ENCODE measurements around the gene TTC28. TPM values are rescaled to one million over a fixed set of nuclear protein-coding genes. Genes with fewer than 3 reads are reported as not detected.

The TTC28 gene
- total RNA-seq, 1 donor from 2014 or later, result 65.4 TPM

- Mint-ChIP-seq H3K27ac (ENCODE audit: unreplicated experiment) (no peak overlapping the region), H3K36me3 (ENCODE audit: low read depth) (peaks cover 15% of the 10 kb centered on the region), H3K27me3 (ENCODE audit: low read depth) (no peaks in the 10 kb centered on the region), H3K4me1 (no peaks in the 10 kb centered on the region), H3K4me3 (no peak overlapping the region), H3K9me3 (peaks cover 4% of the 10 kb centered on the region)
- TF ChIP-seq CTCF (conservative IDR thresholded peaks at IDR 0.05), result no peak
- DNase-seq (ENCODE audit: low read depth, low spot score), result no peak
Observed at GRCh38 chr22:28075358-28075981, 604.2 kb downstream of the TTC28 start.

GRCh38 chr22:28074526-28074925 lies 605.1 kb downstream of the TTC28 start:
- Mint-ChIP-seq H3K9me3 (no peaks in the 10 kb centered on the region), H3K27ac (ENCODE audit: unreplicated experiment) (no peak overlapping the region), H3K4me3 (no peak overlapping the region), H3K36me3 (ENCODE audit: low read depth) (peaks cover 16% of the 10 kb centered on the region), H3K27me3 (ENCODE audit: low read depth) (no peaks in the 10 kb centered on the region), H3K4me1 (peaks cover 5% of the 10 kb centered on the region)
- no peak for DNase-seq (ENCODE audit: low read depth, low spot score)
- no peak for TF ChIP-seq CTCF (conservative IDR thresholded peaks at IDR 0.05)

GRCh38 chr22:28072066-28072465 lies 607.6 kb downstream of the TTC28 start:
- TF ChIP-seq CTCF (conservative IDR thresholded peaks at IDR 0.05), result no peak
- Mint-ChIP-seq H3K27ac (ENCODE audit: unreplicated experiment) (no peak overlapping the region), H3K4me1 (peaks cover 6% of the 10 kb centered on the region), H3K27me3 (ENCODE audit: low read depth) (no peaks in the 10 kb centered on the region), H3K36me3 (ENCODE audit: low read depth) (peaks cover 16% of the 10 kb centered on the region), H3K4me3 (no peak overlapping the region), H3K9me3 (no peaks in the 10 kb centered on the region)
- DNase-seq (ENCODE audit: low read depth, low spot score), result no peak

DNA sequence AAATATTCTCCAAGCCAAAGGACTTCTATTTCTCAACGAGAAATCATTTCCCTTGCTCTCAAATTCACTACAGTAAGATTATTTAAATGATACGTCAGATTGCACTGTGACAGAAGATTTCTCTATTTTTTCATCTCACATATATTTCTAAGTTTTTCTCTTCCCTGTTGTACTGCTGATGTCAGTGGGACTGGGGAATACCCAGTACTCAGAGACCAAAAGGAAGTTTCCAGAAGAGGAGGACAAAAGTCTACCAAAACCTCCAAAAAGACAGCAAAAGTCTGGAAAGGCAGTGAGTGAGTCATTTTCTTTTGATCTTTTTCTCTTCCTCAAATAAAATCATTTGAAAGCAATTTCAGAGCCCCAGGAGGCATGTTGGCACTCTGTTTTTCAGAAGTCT lies 610.8 kb downstream of the TTC28 start:
- no peaks in the 10 kb centered on the region for H3K27me3 Mint-ChIP-seq (ENCODE audit: low read depth)
- no peak overlapping the region for H3K27ac Mint-ChIP-seq (ENCODE audit: unreplicated experiment)
- H3K4me3 Mint-ChIP-seq, result no peak overlapping the region
- peaks cover 23% of the 10 kb centered on the region for H3K36me3 Mint-ChIP-seq (ENCODE audit: low read depth)
- no peak for TF ChIP-seq CTCF (conservative IDR thresholded peaks at IDR 0.05)
- DNase-seq (ENCODE audit: low read depth, low spot score), result no peak
- peaks cover 6% of the 10 kb centered on the region for H3K4me1 Mint-ChIP-seq
- no peaks in the 10 kb centered on the region for H3K9me3 Mint-ChIP-seq

GRCh38 chr22:28064920-28065319 lies 614.7 kb downstream of the TTC28 start:
- Mint-ChIP-seq H3K36me3 (ENCODE audit: low read depth) (peaks cover 34% of the 10 kb centered on the region), H3K4me3 (no peak overlapping the region), H3K9me3 (peaks cover 4% of the 10 kb centered on the region), H3K4me1 (peaks cover 5% of the 10 kb centered on the region), H3K27me3 (ENCODE audit: low read depth) (no peaks in the 10 kb centered on the region), H3K27ac (ENCODE audit: unreplicated experiment) (no peak overlapping the region)
- DNase-seq (ENCODE audit: low read depth, low spot score), result no peak
- no peak for TF ChIP-seq CTCF (conservative IDR thresholded peaks at IDR 0.05)
